IMR-90 (cell line): ENCODE data around the gene WDR1. TPM values are rescaled to one million over a fixed set of nuclear protein-coding genes. Genes with fewer than 3 reads are reported as not detected.

Experiments
- ATAC-seq: fragments of 200-7000 bp; cut with Tn5 transposase; 2 replicates; pipeline ENCODE4 v1.9.1; 2020; ENCODE audit warnings: low read depth, mild to moderate bottlenecking, moderate library complexity
- BruUV-seq: library from RNA; stranded (reverse); fragments of 400-500 nt; replicated peaks from 2 replicates; lab custom pipeline; 2021; lab: Mats Ljungman, UMichigan
- CTCF ChIA-PET: fragments of 300-600 bp; formaldehyde crosslinking; extraction: SDS; loops from one replicate; lab custom pipeline; 2021; ENCODE audit warnings: antibody characterized with exemption; lab: Yijun Ruan, JAX
- POLR2A ChIA-PET: fragments of 300-600 bp; sonication (Branson Sonifier 250); formaldehyde crosslinking; loops from one replicate; lab custom pipeline; 2022; ENCODE audit warnings: antibody characterized with exemption; ENCODE audit not compliant: unreplicated experiment; lab: Charles Lee
- DNase-seq: peaks from one replicate; pipeline ENCODE4 v3.0.0; 2013
- H2AFZ ChIP-seq: replicated peaks from 2 replicates; pipeline ENCODE3; 2013; ENCODE audit warnings: low read length, mild to moderate bottlenecking; ENCODE audit not compliant: poor library complexity
- H2AK5ac ChIP-seq: 2 replicates; pipeline ENCODE4 v1.6.1; 2013; ENCODE audit warnings: low read depth, low read length, inconsistent platforms
- H2AK9ac ChIP-seq: replicated peaks from 2 replicates; pipeline ENCODE3; 2013; ENCODE audit warnings: mild to moderate bottlenecking, low read depth, low read length, moderate library complexity; ENCODE audit not compliant: poor library complexity
- H2BK120ac ChIP-seq: 2 replicates; pipeline ENCODE4 v1.6.1; 2013; ENCODE audit warnings: low read depth, low read length, inconsistent platforms
- H2BK15ac ChIP-seq: 3 replicates; pipeline ENCODE4 v1.6.1; 2013; ENCODE audit warnings: low read depth, low read length, inconsistent platforms
- H2BK20ac ChIP-seq: 2 replicates; pipeline ENCODE4 v1.6.1; 2013; ENCODE audit warnings: low read depth, mild to moderate bottlenecking, inconsistent platforms, low read length, moderate library complexity
- H2BK5ac ChIP-seq: 2 replicates; pipeline ENCODE4 v1.6.1; 2013; ENCODE audit warnings: mild to moderate bottlenecking, low read depth, low read length, inconsistent platforms; ENCODE audit not compliant: poor library complexity, severe bottlenecking
- H3K14ac ChIP-seq: replicated peaks from 2 replicates; pipeline ENCODE4 v1.6.1; 2013; ENCODE audit warnings: low read depth, low read length, inconsistent platforms
- H3K18ac ChIP-seq: 2 replicates; pipeline ENCODE4 v1.6.1; 2013; ENCODE audit warnings: low read depth, low read length, control low read depth
- H3K23ac ChIP-seq: 2 replicates; pipeline ENCODE4 v1.6.1; 2013; ENCODE audit warnings: low read depth, low read length, inconsistent platforms
- H3K27ac ChIP-seq: 2 replicates; pipeline ENCODE4 v1.5.1; 2013; ENCODE audit warnings: mild to moderate bottlenecking, control low read depth, low read length; ENCODE audit not compliant: insufficient read depth
- H3K27me3 ChIP-seq: 2 replicates; pipeline ENCODE4 v1.6.1; 2013; ENCODE audit warnings: low read length; ENCODE audit not compliant: control insufficient read depth, insufficient read depth
- H3K36me3 ChIP-seq: 2 replicates; pipeline ENCODE4 v1.6.1; 2013; ENCODE audit warnings: low read length, mixed read lengths; ENCODE audit not compliant: control insufficient read depth, insufficient read depth
- H3K4ac ChIP-seq: 2 replicates; pipeline ENCODE4 v1.6.1; 2013; ENCODE audit warnings: low read depth, low read length, inconsistent platforms
- H3K4me1 ChIP-seq: 2 replicates; pipeline ENCODE4 v1.6.1; 2013; ENCODE audit warnings: low read length, mixed read lengths; ENCODE audit not compliant: control insufficient read depth, insufficient read depth
- H3K4me2 ChIP-seq: 2 replicates; pipeline ENCODE4 v1.6.1; 2013; ENCODE audit warnings: low read depth, mild to moderate bottlenecking, control low read depth, low read length, moderate library complexity
- H3K4me3 ChIP-seq: 2 replicates; pipeline ENCODE4 v1.5.1; 2013; ENCODE audit warnings: low read depth, mild to moderate bottlenecking, control low read depth, low read length, moderate library complexity; ENCODE audit not compliant: insufficient read depth
- H3K56ac ChIP-seq: 2 replicates; pipeline ENCODE4 v1.6.1; 2013; ENCODE audit warnings: low read length, inconsistent platforms; ENCODE audit not compliant: insufficient read depth; ENCODE audit errors: extremely low read depth
- H3K79me1 ChIP-seq, 2 experiments: 2 replicates each; pipeline ENCODE4 v1.6.1; 2013; ENCODE audit warnings: low read length in 2 of 2, inconsistent platforms in 1 of 2, low read depth in 1 of 2
- H3K9ac ChIP-seq: 2 replicates; pipeline ENCODE4 v1.6.1; 2013; ENCODE audit warnings: low read depth, low read length, control low read depth
- H3K9me1 ChIP-seq: 2 replicates; pipeline ENCODE4 v1.6.1; 2013; ENCODE audit warnings: low read length, inconsistent platforms; ENCODE audit not compliant: insufficient read depth
- H3K9me3 ChIP-seq: 2 replicates; pipeline ENCODE4 v1.6.1; 2013; ENCODE audit warnings: low read length; ENCODE audit not compliant: control insufficient read depth, insufficient read depth
- H4K20me1 ChIP-seq: 2 replicates; pipeline ENCODE4 v1.6.1; 2013; ENCODE audit warnings: low read length, inconsistent platforms; ENCODE audit not compliant: insufficient read depth
- H4K5ac ChIP-seq: 2 replicates; pipeline ENCODE4 v1.6.1; 2013; ENCODE audit warnings: mild to moderate bottlenecking, low read depth, low read length, control low read depth
- H4K8ac ChIP-seq, 2 experiments: 2 replicates each; pipeline ENCODE4 v1.6.1; 2013; ENCODE audit warnings: low read depth in 2 of 2, low read length in 2 of 2, control low read depth in 1 of 2, inconsistent platforms in 1 of 2
- H4K91ac ChIP-seq: 2 replicates; pipeline ENCODE4 v1.6.1; 2013; ENCODE audit warnings: low read depth, low read length, inconsistent platforms; ENCODE audit not compliant: insufficient read depth
- BHLHE40 ChIP-seq: fragments of 150-350 bp; IDR thresholded peaks from 2 replicates; pipeline ENCODE4 v1.6.1; 2016; ENCODE audit warnings: mild to moderate bottlenecking, low read depth, low read length
- FOS ChIP-seq: fragments of 150-350 bp; IDR thresholded peaks from 2 replicates; pipeline ENCODE4 v1.6.1; 2016; ENCODE audit warnings: low read depth, low read length
- POLR2A ChIP-seq: IDR thresholded peaks from 2 replicates; pipeline ENCODE4 v1.6.1; 2012; ENCODE audit warnings: mild to moderate bottlenecking, low read depth, low read length
- RFX5 ChIP-seq: IDR thresholded peaks from 2 replicates; pipeline ENCODE4 v1.8.0; 2012; ENCODE audit warnings: low read depth, mild to moderate bottlenecking, low read length, moderate library complexity
- USF2 ChIP-seq: fragments of 150-350 bp; IDR thresholded peaks from 2 replicates; pipeline ENCODE4 v1.6.1; 2017; ENCODE audit warnings: mild to moderate bottlenecking, antibody characterized with exemption, low read length, low read depth
- WGBS, 2 experiments: methylation state at CpG; one replicate each; pipeline versions ENCODE4 v1.1.5 to v1.1.7; 2013; ENCODE audit warnings: missing lambda C conversion rate in 2 of 2; ENCODE audit not compliant: insufficient read length in 1 of 2; ENCODE audit errors: extremely low coverage in 2 of 2; 5-methylcytosine and 5-hydroxymethylcytosine counted together
- dilution Hi-C: fragments of 300-500 bp; cut with HindIII; formaldehyde crosslinking; loops from one replicate; pipeline ENCODE4 v1.14.3; 2018; ENCODE audit warnings: low sequenced_read_pairs; ENCODE audit not compliant: unreplicated experiment
- in situ Hi-C: fragments of 300-500 bp; cut with MboI; formaldehyde crosslinking; loops from 3 replicates; pipeline ENCODE4 v1.14.3; 2019; ENCODE audit warnings: low sequenced_read_pairs, inconsistent platforms, mixed read lengths
- intact Hi-C: fragments of 100-400 bp; cut with micrococcal nuclease; formaldehyde crosslinking; loops from 2 replicates; pipeline ENCODE4 v1.10.0; 2022
- polyA plus RNA-seq, 3 experiments: library from polyadenylated mRNA; depleted of rRNA; stranded (reverse); fragments of >200 nt; gene quantifications; 2 replicates each; pipeline ENCODE4 v1.2.3, GENCODE V29; 2012; ENCODE audit warnings: low replicate concordance in 1 of 3
- total RNA-seq: library from RNA; depleted of rRNA; stranded (reverse); fragments of >200 nt; gene quantifications from 2 replicates; pipeline ENCODE4 v1.2.3, GENCODE V29; 2012

Gene WDR1
- total and polyA plus RNA-seq, 2 of the 4 experiments (the other 2 are of a cell fraction): 725 to 992 TPM

GRCh38 chr4:10048941-10049697 lies 67.5 kb downstream of the WDR1 start:
- Histone ChIP-seq H3K4me2 (no peak overlapping the region), H3K36me3 (no peaks in the 10 kb centered on the region), H3K9me3 (no peaks in the 10 kb centered on the region), H4K5ac (no peak overlapping the region), H3K4me1 (no peaks in the 10 kb centered on the region), H3K27ac (no peak overlapping the region), H2BK15ac (no peak overlapping the region), H3K9me1 (no peaks in the 10 kb centered on the region), H3K56ac (no peak overlapping the region), H3K79me1 (no peaks in the 10 kb centered on the region), H3K23ac (no peak overlapping the region), H3K27me3 (no peaks in the 10 kb centered on the region), H2AK5ac (no peak overlapping the region), H3K9ac (no peak overlapping the region), H2BK120ac (no peak overlapping the region), H3K4ac (no peak overlapping the region), H4K20me1 (no peaks in the 10 kb centered on the region), H3K18ac (no peak overlapping the region), H2BK5ac (no peak overlapping the region), H4K8ac (no peak overlapping the region), H3K14ac (no peak overlapping the region), H2AFZ (no peak overlapping the region), H4K91ac (no peak overlapping the region), H2AK9ac (no peak overlapping the region), H3K4me3 (no peak overlapping the region), H2BK20ac (no peak overlapping the region)
- dilution Hi-C loops: no loop called here
- 80% methylated on average over 1 of the region's 4 CpGs; no CpG with 5 or more reads in 1 of the 2 experiments for WGBS, 2 experiments
- no TSS peak for BruUV-seq
- in situ Hi-C loops: no loop called here
- POLR2A ChIA-PET: no interaction called here
- CTCF ChIA-PET: no interaction called here
- intact Hi-C loops: loop anchor here (5.0 kb wide), 1 partner anchor 48 kb away; no protein-coding TSS in a partner anchor
- TF ChIP-seq BHLHE40 (no peak), FOS (no peak), USF2 (no peak), RFX5 (no peak), POLR2A (no peak)
- DNase-seq (no peak), ATAC-seq (no peak)
